Measurements from ENCODE around the gene CPTP. TPM values are rescaled to one million over a fixed set of nuclear protein-coding genes. Genes with fewer than 3 reads are reported as not detected.

CPTP gene
- total and polyA plus RNA-seq, 2 of the 13 experiments (the other 11 are each of a cell fraction or from before 2014, with no cell fraction given): 5.5 to 9.3 TPM

- TF ChIP-seq XBP1 (CRISPR knock-in tag; IDR thresholded peaks at IDR 0.05) (no peak), ZNF205 (CRISPR knock-in tag; IDR thresholded peaks at IDR 0.05) (peak; percentile 94), RARG (CRISPR knock-in tag; IDR thresholded peaks at IDR 0.05; ENCODE audit: low read depth) (no peak), ELF4 (CRISPR knock-in tag; IDR thresholded peaks at IDR 0.05; ENCODE audit: borderline replicate concordance) (peak; percentile 97), SMC3 (IDR thresholded peaks at IDR 0.05; ENCODE audit: low read length) (no peak; the same call in 1 of the 2 replicates), MYC (CRISPR knock-in tag; IDR thresholded peaks at IDR 0.05; ENCODE audit: borderline replicate concordance) (peak; percentile 90), ZHX2 (IDR thresholded peaks at IDR 0.05; ENCODE audit: low read depth) (peak; percentile 89), ZHX2 (CRISPR knock-in tag; IDR thresholded peaks at IDR 0.05; ENCODE audit: borderline replicate concordance) (no peak; the same call in none of the 2 replicates), HDAC2 (CRISPR knock-in tag; IDR thresholded peaks at IDR 0.05) (peak; percentile 95), ZNF367 (CRISPR knock-in tag; IDR thresholded peaks at IDR 0.05; ENCODE audit: borderline replicate concordance) (0 out of 2 replicates have a peak, but pooled peaks have one; percentile 62), ZNF101 (CRISPR knock-in tag; IDR thresholded peaks at IDR 0.05; ENCODE audit: borderline replicate concordance, low read depth) (no peak), MED13 (CRISPR knock-in tag; IDR thresholded peaks at IDR 0.05) (peak; percentile 87; the same call in 1 of the 2 replicates), ZBTB3 (CRISPR knock-in tag; IDR thresholded peaks at IDR 0.05; ENCODE audit: borderline replicate concordance, low read depth) (0 out of 2 replicates have a peak, but pooled peaks have one; percentile 41), ZBTB20 (CRISPR knock-in tag; IDR thresholded peaks at IDR 0.05; ENCODE audit: borderline replicate concordance, low read depth) (peak; percentile 69), SOX6 (IDR thresholded peaks at IDR 0.05) (no peak), SOX6 (CRISPR knock-in tag; IDR thresholded peaks at IDR 0.05) (peak; percentile 71), ZNF574 (CRISPR knock-in tag; IDR thresholded peaks at IDR 0.05) (peak; percentile 98), ZNF792 (CRISPR knock-in tag; IDR thresholded peaks at IDR 0.05) (peak; percentile 91)
- TF ChIP-seq, protein P1, sequence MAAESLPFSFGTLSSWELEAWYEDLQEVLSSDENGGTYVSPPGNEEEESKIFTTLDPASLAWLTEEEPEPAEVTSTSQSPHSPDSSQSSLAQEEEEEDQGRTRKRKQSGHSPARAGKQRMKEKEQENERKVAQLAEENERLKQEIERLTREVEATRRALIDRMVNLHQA (CRISPR knock-in tag; IDR thresholded peaks at IDR 0.05): no peak
Measured at GRCh38 chr1:1374929-1375662, 50.5 kb downstream of the CPTP start, which contains the start of gene AURKAIP1 (continued).
